Measurements from ENCODE around the gene HTATIP2.

The HTATIP2 gene

DNA sequence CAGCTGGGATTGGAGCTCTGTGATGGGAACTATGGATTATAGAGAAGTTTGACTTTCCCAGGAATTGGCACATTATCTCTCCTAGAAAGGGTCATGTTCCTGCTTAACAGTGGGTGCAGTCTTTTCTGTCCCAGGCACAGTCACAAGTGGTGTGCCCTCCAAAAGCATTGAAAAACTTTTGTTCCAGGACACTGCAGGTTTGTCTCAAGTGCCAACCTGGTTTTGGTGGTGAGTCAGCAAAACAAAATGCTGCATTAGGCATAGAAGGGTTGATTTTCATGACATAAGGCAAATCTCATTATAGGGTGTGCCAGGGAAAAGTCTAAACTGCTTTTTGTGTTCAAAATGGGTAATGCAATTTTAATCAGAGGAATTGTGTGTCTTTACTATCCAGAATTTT lies 4.9 kb downstream of the HTATIP2 start:
- Histone ChIP-seq H3K4me1 (ENCODE audit: insufficient read depth, poor library complexity, severe bottlenecking) (peaks cover 36% of the 10 kb centered on the region), H3K27me3 (ENCODE audit: insufficient read depth, poor library complexity, severe bottlenecking) (no peaks in the 10 kb centered on the region), H3K36me3 (ENCODE audit: low read depth) (no peaks in the 10 kb centered on the region), H3K9me3 (ENCODE audit: severe bottlenecking) (no peaks in the 10 kb centered on the region), H3K4me3 (ENCODE audit: severe bottlenecking) (no peak overlapping the region), H3K27ac (ENCODE audit: poor library complexity, severe bottlenecking) (peak overlapping the region; percentile 91)
- DNase-seq (ENCODE audit: low spot score) (no peak), ATAC-seq (ENCODE audit: low read depth) (peak; percentile 62)
- TF ChIP-seq CTCF (IDR thresholded peaks at IDR 0.05; ENCODE audit: poor library complexity, severe bottlenecking), result no peak

GRCh38 chr11:20369826-20370225 lies 6.3 kb downstream of the HTATIP2 start:
- H3K36me3 ChIP-seq (ENCODE audit: low read depth), result no peaks in the 10 kb centered on the region
- no peak for DNase-seq (ENCODE audit: low spot score)
- H3K27me3 ChIP-seq (ENCODE audit: insufficient read depth, poor library complexity, severe bottlenecking), result no peaks in the 10 kb centered on the region
- H3K9me3 ChIP-seq (ENCODE audit: severe bottlenecking), result no peaks in the 10 kb centered on the region
- peaks cover 40% of the 10 kb centered on the region for H3K4me1 ChIP-seq (ENCODE audit: insufficient read depth, poor library complexity, severe bottlenecking)
- no peak overlapping the region for H3K4me3 ChIP-seq (ENCODE audit: severe bottlenecking)
- no peak for TF ChIP-seq CTCF (IDR thresholded peaks at IDR 0.05; ENCODE audit: poor library complexity, severe bottlenecking)
- ATAC-seq (ENCODE audit: low read depth), result no peak
- H3K27ac ChIP-seq (ENCODE audit: poor library complexity, severe bottlenecking), result no peak overlapping the region

DNA sequence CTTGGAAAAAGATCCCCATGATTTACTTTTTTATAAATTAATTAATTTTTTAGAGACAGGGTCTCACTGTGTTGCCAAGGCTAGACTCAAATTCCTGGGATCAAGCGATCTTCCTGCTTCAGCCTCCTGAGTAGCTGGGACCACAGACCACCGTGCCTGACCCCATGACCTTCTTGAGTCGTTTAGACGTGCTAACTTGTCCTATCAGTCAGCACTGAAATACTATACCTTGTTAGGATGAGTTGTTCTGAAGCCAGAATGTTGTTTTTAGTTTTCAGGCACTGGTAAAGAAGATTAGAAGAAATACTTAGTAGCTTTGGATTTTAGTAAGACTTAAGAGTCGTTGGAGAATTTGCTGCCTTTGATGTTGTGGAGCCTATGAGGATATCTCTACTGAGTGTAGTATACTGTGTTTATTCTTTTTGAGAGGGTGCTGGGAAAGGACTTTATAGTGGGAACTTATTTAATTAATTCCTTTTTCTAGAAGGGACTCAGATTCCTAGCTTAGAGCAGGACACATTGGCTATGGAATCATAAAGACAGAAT lies 8.6 kb downstream of the HTATIP2 start:
- no peaks in the 10 kb centered on the region for H3K36me3 ChIP-seq (ENCODE audit: low read depth)
- TF ChIP-seq CTCF (IDR thresholded peaks at IDR 0.05; ENCODE audit: poor library complexity, severe bottlenecking), result no peak
- H3K9me3 ChIP-seq (ENCODE audit: severe bottlenecking), result no peaks in the 10 kb centered on the region
- H3K4me3 ChIP-seq (ENCODE audit: severe bottlenecking), result no peak overlapping the region
- DNase-seq (ENCODE audit: low spot score) (no peak), ATAC-seq (ENCODE audit: low read depth) (no peak)
- H3K27ac ChIP-seq (ENCODE audit: poor library complexity, severe bottlenecking), result no peak overlapping the region
- peaks cover 30% of the 10 kb centered on the region for H3K4me1 ChIP-seq (ENCODE audit: insufficient read depth, poor library complexity, severe bottlenecking)
- H3K27me3 ChIP-seq (ENCODE audit: insufficient read depth, poor library complexity, severe bottlenecking), result no peaks in the 10 kb centered on the region

DNA sequence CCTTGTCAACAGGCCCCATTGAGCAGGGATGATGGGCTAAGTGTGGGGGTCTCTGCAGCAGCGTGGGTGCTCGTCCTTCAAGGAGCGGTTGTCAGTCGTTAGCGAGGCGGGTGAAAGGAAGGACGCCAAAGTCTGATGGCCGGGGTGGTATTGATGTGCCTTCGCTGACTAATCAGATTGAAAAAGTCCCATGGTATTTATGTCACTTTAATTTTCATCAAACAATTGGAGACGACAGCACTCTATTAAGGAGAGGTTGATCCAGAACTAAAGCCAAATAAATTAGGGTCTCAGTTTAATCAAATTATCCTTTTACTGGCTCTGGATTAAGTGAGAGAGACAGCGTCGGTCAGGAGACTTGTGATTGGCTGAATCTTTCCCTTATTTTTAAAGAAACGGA lies 9.6 kb downstream of the HTATIP2 start:
- DNase-seq (ENCODE audit: low spot score), result no peak
- TF ChIP-seq CTCF (IDR thresholded peaks at IDR 0.05; ENCODE audit: poor library complexity, severe bottlenecking), result no peak
- H3K9me3 ChIP-seq (ENCODE audit: severe bottlenecking), result no peaks in the 10 kb centered on the region
- H3K36me3 ChIP-seq (ENCODE audit: low read depth), result peaks cover 7% of the 10 kb centered on the region; the same call in 1 of the 2 replicates
- ATAC-seq (ENCODE audit: low read depth), result no peak
- no peak overlapping the region for H3K27ac ChIP-seq (ENCODE audit: poor library complexity, severe bottlenecking)
- no peaks in the 10 kb centered on the region for H3K27me3 ChIP-seq (ENCODE audit: insufficient read depth, poor library complexity, severe bottlenecking)
- H3K4me3 ChIP-seq (ENCODE audit: severe bottlenecking), result no peak overlapping the region
- peaks cover 22% of the 10 kb centered on the region for H3K4me1 ChIP-seq (ENCODE audit: insufficient read depth, poor library complexity, severe bottlenecking)

- H3K4me3 ChIP-seq (ENCODE audit: severe bottlenecking), result no peak overlapping the region
- H3K27me3 ChIP-seq (ENCODE audit: insufficient read depth, poor library complexity, severe bottlenecking), result no peaks in the 10 kb centered on the region
- no peak for TF ChIP-seq CTCF (IDR thresholded peaks at IDR 0.05; ENCODE audit: poor library complexity, severe bottlenecking)
- ATAC-seq (ENCODE audit: low read depth) (no peak), DNase-seq (ENCODE audit: low spot score) (no peak)
- no peaks in the 10 kb centered on the region for H3K9me3 ChIP-seq (ENCODE audit: severe bottlenecking)
- H3K4me1 ChIP-seq (ENCODE audit: insufficient read depth, poor library complexity, severe bottlenecking), result peaks cover 16% of the 10 kb centered on the region
- H3K27ac ChIP-seq (ENCODE audit: poor library complexity, severe bottlenecking), result no peak overlapping the region
- H3K36me3 ChIP-seq (ENCODE audit: low read depth), result peaks cover 7% of the 10 kb centered on the region; the same call in 1 of the 2 replicates
Measured at GRCh38 chr11:20373568-20374209, 10.2 kb downstream of the HTATIP2 start.

Data from RWPE2 (cell line).